ENCODE results near the gene EIF1AD.

Gene EIF1AD

DNA sequence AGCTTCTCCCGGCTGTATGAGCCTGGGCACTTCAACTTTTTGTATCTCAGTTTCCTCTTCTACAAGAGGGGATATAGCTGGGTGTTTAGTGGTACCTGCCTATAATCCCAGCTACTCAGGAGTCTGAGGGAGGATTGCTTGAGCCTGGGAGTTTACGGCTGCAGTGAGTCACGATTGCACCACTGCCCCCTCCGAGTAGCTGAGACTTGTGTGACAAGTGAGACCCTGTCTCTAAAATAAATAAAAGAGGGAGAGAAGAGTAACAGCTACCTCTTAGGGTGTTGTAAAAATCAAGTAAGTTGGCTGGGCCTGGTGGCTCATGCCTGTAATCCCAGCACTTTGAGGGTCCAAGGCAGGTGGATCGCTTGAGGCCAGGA, 34.4 kb upstream of the EIF1AD start:
- Histone ChIP-seq H4K20me1 (ENCODE audit: insufficient read depth, low read length) (no peaks in the 10 kb centered on the region), H2AFZ (ENCODE audit: low read length) (no peak overlapping the region), H3K9me3 (replicated peaks; ENCODE audit: insufficient read depth, low read length) (no peaks in the 10 kb centered on the region), H3K4me2 (ENCODE audit: low read depth, low read length) (no peak overlapping the region), H3K79me2 (ENCODE audit: low read length) (no peaks in the 10 kb centered on the region), H3K9me2 (replicated peaks; ENCODE audit: insufficient read depth, low read length) (no peaks in the 10 kb centered on the region), H3K27me3 (replicated peaks; ENCODE audit: insufficient read depth, low read length) (no peaks in the 10 kb centered on the region), H3K9ac (ENCODE audit: low read length) (no peak overlapping the region), H3K27ac (ENCODE audit: low read length) (no peak overlapping the region), H3K36me3 (replicated peaks; ENCODE audit: insufficient read depth, low read length) (no peaks in the 10 kb centered on the region), H3F3A (ENCODE audit: insufficient read depth, low read length) (no peaks in the 10 kb centered on the region), H3K4me3 (ENCODE audit: low read length) (no peak overlapping the region), H3K4me1 (ENCODE audit: low read length) (no peaks in the 10 kb centered on the region)
- TF ChIP-seq, protein P1, sequence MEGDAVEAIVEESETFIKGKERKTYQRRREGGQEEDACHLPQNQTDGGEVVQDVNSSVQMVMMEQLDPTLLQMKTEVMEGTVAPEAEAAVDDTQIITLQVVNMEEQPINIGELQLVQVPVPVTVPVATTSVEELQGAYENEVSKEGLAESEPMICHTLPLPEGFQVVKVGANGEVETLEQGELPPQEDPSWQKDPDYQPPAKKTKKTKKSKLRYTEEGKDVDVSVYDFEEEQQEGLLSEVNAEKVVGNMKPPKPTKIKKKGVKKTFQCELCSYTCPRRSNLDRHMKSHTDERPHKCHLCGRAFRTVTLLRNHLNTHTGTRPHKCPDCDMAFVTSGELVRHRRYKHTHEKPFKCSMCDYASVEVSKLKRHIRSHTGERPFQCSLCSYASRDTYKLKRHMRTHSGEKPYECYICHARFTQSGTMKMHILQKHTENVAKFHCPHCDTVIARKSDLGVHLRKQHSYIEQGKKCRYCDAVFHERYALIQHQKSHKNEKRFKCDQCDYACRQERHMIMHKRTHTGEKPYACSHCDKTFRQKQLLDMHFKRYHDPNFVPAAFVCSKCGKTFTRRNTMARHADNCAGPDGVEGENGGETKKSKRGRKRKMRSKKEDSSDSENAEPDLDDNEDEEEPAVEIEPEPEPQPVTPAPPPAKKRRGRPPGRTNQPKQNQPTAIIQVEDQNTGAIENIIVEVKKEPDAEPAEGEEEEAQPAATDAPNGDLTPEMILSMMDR (IDR thresholded peaks at IDR 0.05; ENCODE audit: low read length) = no peak
- TF ChIP-seq EZH2 (optimal IDR thresholded peaks at IDR 0.05; ENCODE audit: low read depth, low read length) (no peak), EZH2phosphoT487 (IDR thresholded peaks at IDR 0.05; ENCODE audit: low read length) (no peak)
- DNase-seq = no peak

DNA sequence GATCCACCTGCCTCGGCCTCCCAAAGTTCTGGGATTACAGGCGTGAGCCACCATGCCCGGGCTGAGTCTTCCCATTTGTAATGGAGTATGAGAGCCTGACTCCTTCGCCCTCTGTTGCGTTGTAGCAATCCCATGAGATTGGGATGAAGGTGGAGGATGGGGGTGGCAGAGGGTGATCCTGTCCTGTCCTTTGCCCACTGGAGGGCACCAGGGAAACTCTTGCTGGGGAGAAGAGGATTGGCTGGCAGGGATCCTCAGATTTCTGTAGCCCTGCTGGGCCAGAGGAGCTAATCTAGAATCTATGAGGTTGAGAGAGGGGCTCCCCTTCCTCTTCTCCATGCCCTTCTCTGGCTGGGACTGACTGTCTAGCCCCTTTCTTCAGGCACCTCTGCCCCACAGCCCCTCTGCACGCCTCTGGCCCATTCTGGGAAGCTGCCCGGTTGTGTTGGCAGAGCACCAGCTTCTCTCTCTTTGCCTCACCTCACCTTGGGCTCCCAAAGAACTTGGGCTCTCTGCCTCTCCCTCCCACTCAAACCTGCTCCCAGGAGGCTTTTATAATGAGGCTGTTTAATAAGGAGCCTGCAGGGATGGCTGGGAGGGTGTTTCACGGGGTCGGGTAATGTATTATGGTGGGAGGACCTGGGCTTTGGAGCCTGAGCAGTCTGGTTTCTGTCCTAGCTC, 33.8 kb upstream of the EIF1AD start:
- no peak for DNase-seq
- Histone ChIP-seq H3K36me3 (replicated peaks; ENCODE audit: insufficient read depth, low read length) (no peaks in the 10 kb centered on the region), H3K79me2 (ENCODE audit: low read length) (no peaks in the 10 kb centered on the region), H3K9ac (ENCODE audit: low read length) (no peak overlapping the region), H3F3A (ENCODE audit: insufficient read depth, low read length) (no peaks in the 10 kb centered on the region), H3K4me3 (ENCODE audit: low read length) (no peak overlapping the region), H4K20me1 (ENCODE audit: insufficient read depth, low read length) (no peaks in the 10 kb centered on the region), H3K4me1 (ENCODE audit: low read length) (no peaks in the 10 kb centered on the region), H3K27ac (ENCODE audit: low read length) (no peak overlapping the region), H3K9me2 (replicated peaks; ENCODE audit: insufficient read depth, low read length) (no peaks in the 10 kb centered on the region), H3K9me3 (replicated peaks; ENCODE audit: insufficient read depth, low read length) (no peaks in the 10 kb centered on the region), H3K27me3 (replicated peaks; ENCODE audit: insufficient read depth, low read length) (no peaks in the 10 kb centered on the region), H2AFZ (ENCODE audit: low read length) (no peak overlapping the region), H3K4me2 (ENCODE audit: low read depth, low read length) (no peak overlapping the region)
- TF ChIP-seq EZH2phosphoT487 (IDR thresholded peaks at IDR 0.05; ENCODE audit: low read length) (no peak), EZH2 (optimal IDR thresholded peaks at IDR 0.05; ENCODE audit: low read depth, low read length) (no peak)
- TF ChIP-seq, protein P1 (IDR thresholded peaks at IDR 0.05; ENCODE audit: low read length) = no peak

GRCh38 chr11:66032957-66033735, 31.2 kb upstream of the EIF1AD start:
- TF ChIP-seq EZH2 (optimal IDR thresholded peaks at IDR 0.05; ENCODE audit: low read depth, low read length) = no peak
- no peaks in the 10 kb centered on the region for H3K9me2 ChIP-seq (replicated peaks; ENCODE audit: insufficient read depth, low read length)
- H4K20me1 ChIP-seq (ENCODE audit: insufficient read depth, low read length) = no peaks in the 10 kb centered on the region
- H3K9me3 ChIP-seq (replicated peaks; ENCODE audit: insufficient read depth, low read length) = no peaks in the 10 kb centered on the region
- H3K4me1 ChIP-seq (ENCODE audit: low read length) = peaks cover 2% of the 10 kb centered on the region
- DNase-seq = peak; percentile 21
- no peak overlapping the region for H3K9ac ChIP-seq (ENCODE audit: low read length)
- H3K4me3 ChIP-seq (ENCODE audit: low read length) = no peak overlapping the region
- H3K4me2 ChIP-seq (ENCODE audit: low read depth, low read length) = no peak overlapping the region
- no peaks in the 10 kb centered on the region for H3K36me3 ChIP-seq (replicated peaks; ENCODE audit: insufficient read depth, low read length)
- H3K27ac ChIP-seq (ENCODE audit: low read length) = no peak overlapping the region
- no peaks in the 10 kb centered on the region for H3F3A ChIP-seq (ENCODE audit: insufficient read depth, low read length)
- no peak overlapping the region for H2AFZ ChIP-seq (ENCODE audit: low read length)
- no peaks in the 10 kb centered on the region for H3K27me3 ChIP-seq (replicated peaks; ENCODE audit: insufficient read depth, low read length)
- no peaks in the 10 kb centered on the region for H3K79me2 ChIP-seq (ENCODE audit: low read length)
